ENCODE results near the gene FHIT.

FHIT gene

DNA sequence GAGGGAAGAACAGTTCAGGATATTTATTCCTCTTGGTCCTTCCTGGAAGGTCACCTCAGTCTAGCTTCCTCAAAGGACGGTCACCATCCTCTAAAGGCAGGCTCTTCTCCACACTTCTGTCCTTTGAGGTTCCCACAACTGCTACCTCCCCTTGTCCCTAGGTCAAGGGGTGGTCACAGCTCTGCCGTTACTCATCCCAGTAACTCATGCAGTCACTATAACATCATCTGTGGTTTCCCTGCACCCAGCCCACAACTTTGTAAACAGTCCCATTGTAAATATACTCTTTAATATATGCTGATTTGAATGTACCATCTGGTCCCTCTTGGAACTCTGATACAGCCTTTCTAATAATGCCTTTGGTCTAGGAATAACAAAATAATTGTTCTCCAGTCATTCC lies 887.4 kb downstream of the FHIT start:
- TF ChIP-seq, protein P1, sequence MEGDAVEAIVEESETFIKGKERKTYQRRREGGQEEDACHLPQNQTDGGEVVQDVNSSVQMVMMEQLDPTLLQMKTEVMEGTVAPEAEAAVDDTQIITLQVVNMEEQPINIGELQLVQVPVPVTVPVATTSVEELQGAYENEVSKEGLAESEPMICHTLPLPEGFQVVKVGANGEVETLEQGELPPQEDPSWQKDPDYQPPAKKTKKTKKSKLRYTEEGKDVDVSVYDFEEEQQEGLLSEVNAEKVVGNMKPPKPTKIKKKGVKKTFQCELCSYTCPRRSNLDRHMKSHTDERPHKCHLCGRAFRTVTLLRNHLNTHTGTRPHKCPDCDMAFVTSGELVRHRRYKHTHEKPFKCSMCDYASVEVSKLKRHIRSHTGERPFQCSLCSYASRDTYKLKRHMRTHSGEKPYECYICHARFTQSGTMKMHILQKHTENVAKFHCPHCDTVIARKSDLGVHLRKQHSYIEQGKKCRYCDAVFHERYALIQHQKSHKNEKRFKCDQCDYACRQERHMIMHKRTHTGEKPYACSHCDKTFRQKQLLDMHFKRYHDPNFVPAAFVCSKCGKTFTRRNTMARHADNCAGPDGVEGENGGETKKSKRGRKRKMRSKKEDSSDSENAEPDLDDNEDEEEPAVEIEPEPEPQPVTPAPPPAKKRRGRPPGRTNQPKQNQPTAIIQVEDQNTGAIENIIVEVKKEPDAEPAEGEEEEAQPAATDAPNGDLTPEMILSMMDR (IDR thresholded peaks at IDR 0.05; ENCODE audit: borderline replicate concordance, insufficient read depth, low read depth, low read length) = no peak
- H3K4me3 ChIP-seq (ENCODE audit: low read depth, low read length) = no peak overlapping the region

DNA sequence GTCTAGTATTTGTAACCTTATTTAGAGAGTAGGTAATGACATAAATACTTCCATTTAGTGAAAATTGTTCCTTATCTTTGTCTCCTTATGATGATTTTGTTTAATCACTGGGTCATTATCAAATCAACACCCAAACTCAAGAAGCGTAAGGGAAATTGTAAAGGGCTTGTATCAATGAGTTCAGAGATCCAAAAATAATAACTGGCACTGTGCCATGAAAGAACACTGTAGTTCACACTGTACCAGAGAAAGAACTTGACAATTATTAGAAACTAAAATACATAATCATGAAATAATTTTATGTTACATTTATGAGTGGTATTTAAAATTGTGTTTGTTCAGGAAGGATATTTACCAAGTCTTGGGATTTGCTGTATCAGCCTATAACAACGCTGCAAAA lies 895.4 kb downstream of the FHIT start:
- TF ChIP-seq, protein P1 (IDR thresholded peaks at IDR 0.05; ENCODE audit: borderline replicate concordance, insufficient read depth, low read depth, low read length) = no peak
- H3K4me3 ChIP-seq (ENCODE audit: low read depth, low read length) = no peak overlapping the region

DNA sequence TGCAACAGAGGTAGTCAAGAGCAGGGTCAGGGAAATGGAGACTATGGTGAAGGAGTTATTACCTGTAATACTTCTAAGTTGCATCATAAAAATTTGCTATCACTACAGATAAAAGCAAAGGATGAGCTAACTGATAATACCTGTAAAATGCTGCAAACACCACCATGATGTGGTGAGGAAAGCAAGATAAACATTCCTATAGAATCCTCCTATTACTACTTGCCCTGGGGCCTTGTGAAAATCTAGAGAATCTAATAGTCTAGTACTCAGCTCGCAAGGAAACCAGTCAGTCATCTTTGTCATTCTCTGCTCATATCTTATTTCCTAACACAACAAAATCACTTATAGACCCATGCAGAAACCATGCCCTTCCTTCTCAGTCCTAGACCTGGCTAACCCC lies 899.8 kb downstream of the FHIT start:
- TF ChIP-seq, protein P1 (IDR thresholded peaks at IDR 0.05; ENCODE audit: borderline replicate concordance, insufficient read depth, low read depth, low read length) = no peak

GRCh38 chr3:60344340-60344739 lies 906.9 kb downstream of the FHIT start:
- TF ChIP-seq, protein P1 (IDR thresholded peaks at IDR 0.05; ENCODE audit: borderline replicate concordance, insufficient read depth, low read depth, low read length) = no peak
- H3K4me3 ChIP-seq (ENCODE audit: low read depth, low read length) = no peak overlapping the region

More for the DNA sequence above, 899.8 kb downstream of the FHIT start:
- no peak overlapping the region for H3K4me3 ChIP-seq (ENCODE audit: low read depth, low read length)

GRCh38 chr3:60343831-60344230 lies 907.4 kb downstream of the FHIT start:
- H3K4me3 ChIP-seq (ENCODE audit: low read depth, low read length) = no peak overlapping the region
- TF ChIP-seq, protein P1 (IDR thresholded peaks at IDR 0.05; ENCODE audit: borderline replicate concordance, insufficient read depth, low read depth, low read length) = no peak

- TF ChIP-seq, protein P1 (IDR thresholded peaks at IDR 0.05; ENCODE audit: borderline replicate concordance, insufficient read depth, low read depth, low read length) = no peak
Observed at GRCh38 chr3:60339304-60339703, 911.9 kb downstream of the FHIT start.

DNA sequence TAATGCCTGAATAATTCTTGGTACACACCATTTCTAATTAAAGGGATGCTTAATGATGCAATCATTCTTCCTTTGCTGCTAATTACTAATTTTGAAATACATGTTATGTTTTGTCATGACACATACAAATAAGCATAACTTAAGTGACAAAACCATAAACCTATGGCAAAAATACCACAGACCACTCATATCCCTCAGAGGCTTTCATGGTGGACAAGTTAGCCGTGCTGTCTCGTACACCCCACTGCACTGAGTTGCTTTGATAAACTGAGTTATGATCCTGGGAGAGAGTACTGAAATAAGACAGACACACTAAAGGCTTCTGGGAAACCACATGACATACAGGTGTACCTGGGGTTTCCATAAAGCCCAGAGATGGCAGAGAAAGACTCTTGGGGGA lies 913.8 kb downstream of the FHIT start:
- TF ChIP-seq, protein P1 (IDR thresholded peaks at IDR 0.05; ENCODE audit: borderline replicate concordance, insufficient read depth, low read depth, low read length) = no peak
- H3K4me3 ChIP-seq (ENCODE audit: low read depth, low read length) = no peak overlapping the region

More at GRCh38 chr3:60339304-60339703, 911.9 kb downstream of the FHIT start:
- no peak overlapping the region for H3K4me3 ChIP-seq (ENCODE audit: low read depth, low read length)
